ENCODE measurements around the gene HOXC11.
A peak's percentile ranks its signal among the peaks of the same experiment; 100 is the strongest.

Gene HOXC11

DNA sequence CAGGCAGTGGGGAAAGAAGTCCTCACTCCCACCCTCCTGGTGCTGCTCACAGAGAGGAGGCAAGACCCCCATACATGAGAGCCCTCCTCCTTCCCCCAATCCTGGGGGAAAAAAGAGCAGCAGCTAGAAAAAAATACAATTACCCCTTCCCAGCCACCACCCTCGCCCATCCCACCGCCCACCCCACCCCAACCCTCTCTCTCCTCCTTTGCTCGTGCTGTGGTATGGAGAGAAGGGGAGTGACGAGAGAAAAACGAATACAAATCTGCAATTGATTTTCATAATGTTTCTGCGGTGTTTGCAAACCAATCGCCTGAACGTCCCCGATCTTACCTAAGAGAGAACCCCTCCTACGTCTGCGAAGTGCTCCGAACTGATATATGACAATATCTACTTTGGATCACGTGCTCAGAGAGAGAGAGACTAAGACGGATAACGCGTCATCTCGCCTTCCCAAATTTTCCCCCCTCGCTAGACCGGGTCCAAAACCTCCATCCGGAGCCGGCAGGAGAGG is at the start of gene HOXC11:
TSS of gene HOXC11 (plus strand) at position 405 of the 514 bp plus-strand sequence. CDS start 116 bp downstream, outside the sequence.
- DNase-seq = no peak

DNA sequence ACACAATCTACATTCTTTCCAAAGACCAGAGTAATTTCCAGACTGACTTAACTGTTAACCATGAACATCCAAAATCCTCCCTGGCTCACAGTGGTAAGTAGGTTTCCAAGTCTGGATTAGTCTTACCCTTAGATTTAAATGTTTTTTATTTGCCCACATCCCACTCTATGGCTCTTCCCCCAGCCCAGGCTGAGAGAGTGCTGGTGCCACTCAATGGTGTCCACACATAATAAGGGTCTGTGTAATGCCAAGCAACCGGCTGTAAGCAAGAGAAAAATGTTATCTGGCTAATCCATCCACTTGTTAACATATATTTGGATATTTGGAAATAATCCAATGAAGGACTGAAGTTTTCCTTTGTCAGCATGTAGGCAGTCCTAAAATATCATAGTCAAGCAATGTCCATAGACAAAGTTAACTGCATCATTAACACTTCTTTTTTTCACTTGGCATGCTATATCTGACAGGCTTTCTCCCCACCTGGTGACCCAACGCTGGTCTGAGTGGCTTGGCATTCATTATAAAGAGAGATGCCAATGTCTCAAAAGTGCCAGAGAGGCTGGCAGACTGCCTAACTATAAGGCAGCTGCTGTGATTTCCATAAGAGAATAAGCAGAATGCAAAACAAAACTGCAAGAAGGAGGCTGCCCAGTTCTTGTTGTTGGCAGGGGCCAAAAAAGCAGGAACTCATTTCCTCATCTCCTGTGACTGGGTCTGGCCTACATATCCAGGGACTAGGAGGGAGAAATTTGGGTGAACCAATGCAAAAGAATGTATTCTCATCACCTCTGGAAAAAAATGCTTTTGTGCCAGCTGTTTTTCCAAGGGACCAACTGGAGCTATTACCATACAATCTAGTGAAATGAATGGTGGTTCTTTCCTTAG is 48.2 kb upstream of the HOXC11 start:
- DNase-seq = no peak

DNA sequence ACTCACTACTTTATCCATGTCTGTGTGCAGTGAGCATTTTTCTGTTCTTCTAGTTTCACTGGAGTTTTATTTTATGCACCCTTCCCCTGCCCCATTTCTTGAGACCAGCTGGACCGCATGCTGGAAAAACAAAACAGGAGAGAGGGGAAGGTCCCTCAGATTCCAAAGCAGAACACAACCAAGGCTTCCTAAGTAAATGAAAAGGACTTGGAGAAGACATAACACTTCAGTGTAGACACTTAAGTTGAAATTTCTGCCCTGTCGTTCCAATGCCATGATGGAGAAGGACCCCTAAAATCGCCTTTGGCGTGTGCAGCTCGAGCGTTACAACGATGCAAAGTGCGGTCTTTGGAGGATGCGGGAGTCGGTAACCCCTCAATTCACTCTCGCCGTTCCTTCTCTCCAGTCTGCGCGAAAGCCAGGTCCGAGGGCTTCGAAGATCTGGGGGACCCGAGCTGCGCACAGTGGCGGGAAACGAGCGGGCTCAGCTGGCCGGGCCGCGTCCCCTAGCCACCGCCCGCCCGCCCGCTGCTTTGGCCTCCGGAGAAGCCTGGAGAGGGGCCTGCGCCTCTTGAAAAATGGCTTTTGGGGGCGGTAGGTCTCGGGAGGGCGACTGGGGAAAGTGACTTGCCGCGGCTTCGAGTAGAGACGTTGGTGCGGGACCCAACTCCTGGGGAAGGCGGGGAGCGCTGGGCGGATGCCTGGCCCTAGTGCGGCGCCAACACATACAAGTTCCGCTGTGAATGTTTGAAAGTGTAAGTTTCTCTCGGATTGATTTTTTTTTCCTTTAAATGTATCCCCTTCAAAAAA is 45.5 kb upstream of the HOXC11 start:
- DNase-seq = no peak

DNA sequence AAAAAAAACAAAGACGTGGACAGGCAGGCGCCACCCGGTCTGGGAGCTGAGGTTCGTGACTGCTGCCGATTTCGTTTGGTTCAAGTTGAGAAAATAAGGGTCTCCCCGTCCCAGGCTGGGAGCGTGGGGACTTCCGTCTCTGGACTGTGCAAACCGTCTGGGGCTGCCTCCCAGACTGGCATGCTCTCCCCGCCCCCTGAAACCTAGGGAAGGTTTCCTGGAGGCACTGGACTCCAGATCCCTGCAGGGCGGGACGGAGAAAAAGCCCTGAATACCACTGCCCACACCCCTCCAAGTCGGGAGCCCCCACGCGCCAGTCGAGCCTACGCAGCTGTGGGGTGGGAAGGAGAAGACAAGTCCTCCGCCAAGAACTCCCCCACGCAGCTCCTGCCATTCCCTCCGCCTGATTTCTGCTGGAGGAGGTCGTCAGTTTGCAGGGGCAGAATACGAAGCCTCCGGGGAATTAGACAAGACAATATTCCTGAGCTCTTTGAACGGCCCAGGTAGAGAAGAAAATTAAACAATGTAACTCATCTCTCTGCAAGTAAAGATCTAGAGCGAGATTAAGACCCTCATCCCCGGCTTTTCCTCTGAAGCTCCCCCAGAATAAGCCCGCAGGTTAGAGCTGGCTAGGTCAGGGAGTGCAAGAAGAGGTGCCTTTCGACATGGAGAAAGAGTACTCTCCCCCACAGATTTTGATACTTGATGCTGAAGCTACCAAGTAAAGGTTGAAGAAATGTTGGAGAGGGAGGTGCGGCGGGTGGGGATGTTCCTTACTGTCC is 44.7 kb upstream of the HOXC11 start:
- no peak for DNase-seq

DNA sequence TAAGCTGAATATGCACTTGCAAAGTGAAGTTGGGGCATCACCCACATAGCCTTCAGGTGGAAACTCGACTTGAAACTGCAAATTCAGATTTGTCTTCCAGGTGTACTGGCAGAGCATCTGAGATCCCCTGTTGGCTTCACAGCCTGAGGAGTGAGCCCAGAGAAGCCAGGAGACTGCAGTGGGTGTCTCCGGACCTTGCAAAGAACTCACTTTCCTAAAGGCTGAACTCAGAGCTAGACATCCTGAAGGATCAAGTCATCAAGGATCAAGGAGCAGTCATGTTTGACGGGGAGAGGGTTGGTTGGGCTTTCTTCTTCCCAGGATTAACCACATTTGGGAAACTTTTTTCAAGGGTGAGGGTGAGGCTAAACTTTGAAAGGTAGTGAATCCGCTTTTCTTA is 43.4 kb upstream of the HOXC11 start:
- DNase-seq = no peak

DNA sequence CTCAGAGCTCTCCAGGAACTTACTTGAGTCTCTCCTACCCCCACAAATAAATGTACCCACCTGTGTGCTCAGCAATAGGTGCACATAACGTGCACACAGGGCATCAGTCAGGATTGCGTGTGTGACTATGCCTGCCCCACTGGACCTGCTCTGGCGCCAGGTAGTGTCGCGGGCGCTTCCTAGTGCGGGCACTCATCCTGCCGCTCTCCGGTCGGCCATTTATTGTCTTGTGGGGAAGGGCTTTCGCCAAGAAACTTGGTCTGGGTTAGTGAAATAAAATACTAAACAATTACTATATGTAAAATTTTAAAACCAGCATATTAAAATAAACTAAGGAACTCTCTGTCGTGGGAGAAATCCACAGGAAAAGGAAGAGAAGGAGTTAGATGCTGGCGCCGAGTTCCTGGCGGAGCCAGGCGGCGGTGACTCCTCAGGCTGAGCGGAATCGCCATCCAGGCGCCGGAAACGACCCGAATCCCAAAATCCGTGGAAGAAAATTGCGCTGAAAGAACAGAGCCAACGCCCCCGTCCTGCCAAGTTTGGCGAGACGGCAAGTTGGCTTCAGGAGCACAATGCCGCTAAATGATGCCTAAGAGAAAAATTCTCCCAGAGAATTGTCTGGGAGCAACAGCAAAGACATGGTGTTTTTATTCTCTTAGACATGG is 42.2 kb upstream of the HOXC11 start:
- no peak for DNase-seq

DNA sequence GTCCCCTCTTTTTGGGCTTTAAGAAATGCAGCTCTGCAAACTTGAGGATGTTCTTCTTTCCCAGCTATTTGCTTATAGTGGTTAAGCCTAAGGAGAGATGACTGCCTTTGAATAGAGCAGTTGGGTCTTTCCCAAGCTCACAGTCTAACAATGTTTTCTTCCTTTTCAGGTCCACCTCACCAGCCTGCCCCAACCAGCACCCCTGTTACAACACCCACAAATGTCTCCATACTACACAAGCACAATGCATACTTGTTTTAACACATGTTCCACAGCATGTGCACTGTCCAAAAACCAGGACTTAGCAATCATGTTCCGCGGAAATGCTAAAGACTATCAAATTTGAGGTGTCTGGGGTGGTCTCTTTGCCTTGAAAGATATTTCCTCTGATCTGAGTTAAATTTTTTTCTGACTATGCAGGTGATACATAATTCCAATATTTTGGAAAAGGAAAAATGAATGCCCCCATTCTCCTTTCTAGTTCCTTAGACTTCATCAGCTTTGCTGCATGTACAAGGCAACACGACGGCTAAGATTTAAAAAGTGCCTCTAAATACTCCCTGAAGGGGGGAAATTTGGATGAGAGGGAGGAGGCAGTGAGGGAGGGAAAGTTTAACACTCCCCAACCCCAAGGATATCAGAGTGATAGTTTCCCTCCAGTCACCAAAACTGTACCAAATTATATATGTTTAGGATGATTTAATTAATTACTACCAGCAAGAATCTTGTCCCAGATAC is 40.9 kb upstream of the HOXC11 start:
- no peak for DNase-seq

DNA sequence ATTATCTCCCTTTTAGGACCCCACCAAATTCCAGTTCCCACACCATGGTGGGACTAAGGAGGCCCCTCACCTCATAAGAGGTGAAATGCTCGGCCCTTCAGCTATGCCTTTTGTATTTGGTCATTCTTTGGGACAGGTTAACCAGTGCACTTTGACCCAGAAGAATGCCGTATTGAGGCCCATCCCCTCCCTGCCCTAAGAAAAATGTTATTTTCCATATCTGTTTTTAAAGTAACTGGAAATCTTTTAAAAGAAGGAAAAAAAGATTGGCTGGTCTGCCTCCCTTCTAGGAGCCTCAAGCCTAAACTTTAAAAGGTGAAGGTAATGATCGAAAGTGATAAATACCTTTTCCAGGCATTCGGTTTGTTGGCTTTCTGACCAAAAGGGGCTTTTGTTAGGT is 40.0 kb upstream of the HOXC11 start:
- DNase-seq = no peak

DNA sequence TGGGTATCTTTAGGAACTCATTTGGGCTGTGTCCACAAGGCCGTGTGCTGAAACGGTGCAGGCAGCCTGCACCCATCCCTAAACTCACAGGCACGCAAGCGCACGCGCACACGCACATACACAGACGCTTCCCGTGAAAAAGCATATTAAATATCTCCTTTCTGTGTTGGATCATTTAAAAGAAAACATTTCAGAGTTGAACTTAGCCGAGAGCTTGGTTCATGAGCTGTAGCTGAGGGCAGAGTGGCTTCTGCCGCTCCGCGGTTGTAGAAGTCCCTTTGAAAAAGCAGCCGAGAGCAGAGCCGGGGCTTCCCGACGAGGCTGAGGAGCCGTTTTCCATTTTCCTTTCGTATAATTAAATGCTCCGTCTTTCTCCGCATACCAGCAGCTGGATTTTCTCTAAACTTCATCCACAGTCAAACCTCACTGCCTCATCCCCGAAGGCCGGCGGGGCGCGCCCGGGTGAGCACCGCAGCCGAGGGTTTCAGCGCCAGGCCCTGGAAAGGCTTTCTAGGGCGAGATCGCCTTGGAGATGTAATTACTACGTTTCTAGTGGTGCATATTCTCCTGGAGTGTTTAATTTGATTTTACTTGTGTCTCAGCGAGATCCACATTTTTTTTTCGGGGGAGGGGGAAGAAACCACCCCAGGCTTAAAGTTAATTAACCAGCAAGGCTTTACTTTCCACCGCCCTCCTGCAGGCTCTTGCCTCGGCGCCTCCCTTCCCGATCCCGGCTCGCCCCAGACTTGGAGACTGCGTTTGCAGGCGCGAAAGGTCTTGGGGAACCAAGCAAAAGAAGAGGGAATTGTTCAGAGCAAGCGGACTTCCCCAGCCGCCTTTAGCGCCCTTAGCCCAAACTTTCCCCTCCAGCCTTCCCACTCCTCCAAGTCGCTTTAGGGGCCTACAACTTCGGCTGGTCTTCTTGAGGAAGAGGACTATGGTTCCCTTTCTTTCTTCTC is 37.3 kb upstream of the HOXC11 start:
- DNase-seq = no peak

DNA sequence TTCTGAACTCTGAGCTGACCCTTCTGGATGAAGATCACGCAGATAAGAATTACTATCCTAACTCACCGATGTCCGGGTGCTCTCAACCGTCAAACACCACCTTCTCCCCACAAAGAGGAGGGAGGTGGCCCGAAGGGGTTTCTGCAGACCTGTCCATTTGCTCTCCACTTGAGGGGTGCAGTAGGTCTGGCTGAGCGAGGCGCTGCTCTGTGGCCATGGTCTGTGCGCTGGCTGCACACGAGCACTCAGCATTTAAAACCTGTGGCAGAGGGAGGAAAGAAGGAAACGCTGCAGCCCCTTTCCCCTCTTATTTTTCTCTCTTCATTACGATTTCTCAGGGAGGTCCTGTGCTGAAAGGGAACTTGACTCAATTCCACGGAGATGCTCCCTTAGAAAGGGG is 35.8 kb upstream of the HOXC11 start:
- no peak for DNase-seq

DNA sequence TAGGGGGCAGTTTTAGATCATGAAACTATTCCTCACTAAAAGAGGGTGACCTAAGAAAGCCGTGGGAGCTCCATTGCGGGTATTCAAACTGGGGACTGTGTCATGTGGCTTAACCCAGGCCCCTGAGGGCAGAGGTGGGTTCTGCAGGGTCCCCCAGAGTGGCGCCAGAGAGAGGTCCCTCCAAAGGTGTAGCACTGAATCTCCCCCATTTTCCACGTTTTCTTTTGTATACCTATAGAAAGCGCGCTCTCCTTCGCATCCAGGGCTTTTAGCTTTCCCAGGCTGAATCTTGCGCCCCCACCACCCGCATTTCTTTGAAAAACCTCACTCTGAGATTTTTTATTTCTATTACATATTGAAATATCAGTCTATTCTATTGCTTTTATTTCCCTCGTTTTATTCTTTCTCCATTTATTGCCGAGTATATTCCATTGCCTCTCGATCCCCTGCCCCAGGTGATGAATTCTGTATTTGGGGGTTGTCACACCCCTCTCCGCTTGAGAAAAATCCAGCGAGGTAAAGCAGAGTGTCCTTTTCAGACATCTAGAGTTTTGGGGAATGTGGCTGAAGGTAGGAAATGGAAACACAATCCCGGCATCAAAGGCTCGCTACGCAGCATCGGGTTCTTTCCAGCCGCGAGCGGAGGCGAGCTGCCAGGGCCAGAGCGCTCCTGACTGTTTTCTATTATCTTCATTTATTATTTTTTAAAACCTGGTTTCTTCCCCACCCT is 35.2 kb upstream of the HOXC11 start:
- no peak for DNase-seq

DNA sequence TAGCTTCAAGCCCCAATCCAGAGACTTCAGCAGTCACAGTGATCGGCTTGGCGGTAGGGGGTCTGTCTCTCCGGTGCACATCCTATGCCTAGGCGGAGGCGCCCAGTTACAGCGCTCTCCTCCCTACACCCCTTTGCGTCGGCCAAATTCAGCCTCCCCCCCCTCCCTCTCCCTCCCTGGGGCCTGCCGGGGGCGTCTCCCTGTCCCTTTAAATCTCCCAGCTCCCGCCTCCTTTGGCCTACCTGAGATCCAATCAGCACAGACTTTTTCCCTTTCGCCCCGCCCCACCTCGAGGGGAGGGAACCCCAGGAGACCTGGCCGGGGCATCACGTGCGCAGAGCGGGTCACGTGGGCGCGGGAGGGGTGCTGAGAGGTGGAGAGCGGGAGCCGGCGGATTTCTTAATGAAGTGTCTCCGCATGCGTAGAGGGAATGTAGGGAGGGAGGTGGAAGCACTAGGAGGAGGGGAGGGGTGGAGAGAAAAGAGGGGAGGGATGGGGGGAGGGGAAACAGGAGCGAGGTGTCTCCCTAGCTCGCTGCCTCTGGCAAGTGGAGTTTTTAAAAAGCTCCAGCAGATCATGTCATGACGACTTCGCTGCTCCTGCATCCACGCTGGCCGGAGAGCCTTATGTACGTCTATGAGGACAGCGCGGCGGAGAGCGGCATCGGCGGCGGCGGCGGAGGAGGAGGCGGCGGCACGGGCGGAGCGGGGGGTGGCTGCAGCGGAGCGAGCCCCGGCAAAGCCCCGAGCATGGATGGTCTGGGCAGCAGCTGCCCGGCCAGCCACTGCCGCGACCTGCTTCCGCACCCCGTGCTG is 34.4 kb upstream of the HOXC11 start, which contains the start of gene HOXC13:
TSS of gene HOXC13 (plus strand) at position 506 of the 815 bp plus-strand sequence. CDS start at position 582, 76 bp downstream.
- peak; percentile 35 for DNase-seq

DNA sequence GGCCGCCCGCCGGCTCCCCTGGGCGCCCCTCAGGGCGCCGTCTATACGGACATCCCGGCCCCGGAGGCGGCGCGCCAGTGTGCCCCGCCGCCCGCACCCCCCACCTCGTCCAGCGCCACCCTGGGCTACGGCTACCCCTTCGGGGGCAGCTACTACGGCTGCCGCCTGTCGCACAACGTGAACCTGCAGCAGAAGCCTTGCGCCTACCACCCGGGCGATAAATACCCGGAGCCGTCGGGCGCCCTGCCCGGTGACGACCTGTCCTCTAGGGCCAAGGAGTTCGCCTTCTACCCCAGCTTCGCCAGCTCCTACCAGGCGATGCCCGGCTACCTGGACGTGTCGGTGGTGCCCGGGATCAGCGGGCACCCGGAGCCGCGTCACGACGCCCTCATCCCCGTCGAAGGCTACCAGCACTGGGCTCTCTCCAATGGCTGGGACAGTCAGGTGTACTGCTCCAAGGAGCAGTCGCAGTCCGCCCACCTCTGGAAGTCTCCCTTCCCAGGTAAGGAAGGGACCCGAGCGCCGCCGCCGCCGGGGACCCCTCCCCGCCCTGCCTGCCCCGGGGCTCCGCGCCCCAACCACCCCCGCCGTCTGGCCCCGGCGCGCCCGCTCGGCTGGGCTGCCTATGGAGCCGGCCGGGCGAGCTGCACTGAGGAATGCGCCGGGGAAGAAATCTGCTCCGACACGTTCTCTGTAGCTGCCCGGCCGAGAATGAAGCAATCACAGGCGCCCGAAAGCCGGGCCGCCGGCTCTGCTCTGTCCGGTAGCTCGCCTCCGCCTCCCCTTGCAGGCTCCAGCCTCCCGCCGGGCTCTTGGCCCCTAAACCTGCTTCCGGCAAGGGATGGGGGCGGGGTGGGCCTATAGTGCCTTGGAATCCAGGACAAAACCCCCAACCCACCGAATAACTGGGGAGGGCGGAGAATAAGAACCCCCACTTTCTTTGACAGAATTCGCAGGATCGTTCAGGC is 33.5 kb upstream of the HOXC11 start:
- no peak for DNase-seq

DNA sequence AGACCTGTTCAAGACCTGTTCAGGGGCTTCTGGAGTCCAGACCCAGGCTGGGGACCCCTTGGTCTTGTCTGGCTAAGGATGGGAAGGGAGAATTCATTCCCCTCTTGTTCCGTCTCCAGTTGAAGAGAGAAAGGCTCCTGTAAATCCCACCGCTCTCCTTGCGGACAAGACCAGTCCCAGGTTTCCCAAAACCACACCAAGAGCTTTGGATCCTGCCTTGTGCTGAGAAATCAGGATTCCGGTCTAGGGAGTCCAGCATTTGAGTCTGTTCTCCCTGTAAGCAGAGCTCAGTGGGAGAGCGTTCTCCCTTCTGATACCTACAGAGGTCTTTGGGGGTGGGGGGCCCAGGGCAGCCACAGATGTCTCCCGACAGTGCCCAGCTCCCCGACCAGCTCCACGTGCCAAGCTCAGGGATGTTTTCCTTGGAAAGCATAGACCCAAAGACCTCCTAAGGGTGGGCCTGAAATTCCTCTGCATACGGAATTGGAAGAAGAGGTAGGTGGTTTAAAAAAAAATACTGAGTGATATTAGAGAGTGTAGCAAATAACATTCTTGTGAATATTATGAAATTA is 32.4 kb upstream of the HOXC11 start:
- no peak for DNase-seq

DNA sequence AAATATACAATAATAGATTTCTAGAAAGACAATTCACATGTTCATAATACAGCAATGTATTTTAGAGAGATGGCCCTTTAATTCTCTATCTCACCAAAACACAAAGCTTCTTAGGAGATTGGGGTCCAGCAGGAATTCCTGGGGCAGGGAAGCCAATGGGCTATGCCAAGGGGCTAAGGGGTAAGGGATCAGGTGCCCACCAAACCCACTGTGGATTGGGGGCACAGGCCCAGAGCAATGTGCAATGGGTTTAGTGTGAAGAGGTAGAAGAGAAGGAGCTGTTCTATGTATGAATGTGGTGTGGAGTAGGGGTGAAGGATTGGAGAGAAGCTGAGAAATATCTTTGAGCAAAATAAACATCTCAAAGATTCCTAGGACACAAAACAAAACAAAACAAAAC is 31.7 kb upstream of the HOXC11 start:
- no peak for DNase-seq

DNA sequence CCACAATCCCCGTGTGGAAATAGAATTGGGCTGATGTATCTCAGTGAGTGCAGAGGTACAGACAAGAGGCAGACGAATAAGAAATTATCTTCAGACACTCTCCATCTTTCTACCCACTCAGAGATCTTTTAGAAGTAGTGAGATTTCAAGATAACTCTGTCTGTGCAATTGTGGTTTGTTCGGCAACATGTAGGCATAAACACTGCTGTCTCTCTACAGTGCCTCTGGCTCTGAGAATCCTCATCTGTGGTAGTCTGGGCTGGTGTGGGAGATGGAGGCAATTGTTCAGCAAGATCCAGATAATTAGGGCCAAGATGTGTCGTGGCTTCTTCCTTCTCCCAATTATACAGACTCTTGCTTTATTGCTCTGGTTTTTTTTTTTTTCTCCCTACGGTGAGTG is 31.2 kb upstream of the HOXC11 start:
- DNase-seq = no peak

DNA sequence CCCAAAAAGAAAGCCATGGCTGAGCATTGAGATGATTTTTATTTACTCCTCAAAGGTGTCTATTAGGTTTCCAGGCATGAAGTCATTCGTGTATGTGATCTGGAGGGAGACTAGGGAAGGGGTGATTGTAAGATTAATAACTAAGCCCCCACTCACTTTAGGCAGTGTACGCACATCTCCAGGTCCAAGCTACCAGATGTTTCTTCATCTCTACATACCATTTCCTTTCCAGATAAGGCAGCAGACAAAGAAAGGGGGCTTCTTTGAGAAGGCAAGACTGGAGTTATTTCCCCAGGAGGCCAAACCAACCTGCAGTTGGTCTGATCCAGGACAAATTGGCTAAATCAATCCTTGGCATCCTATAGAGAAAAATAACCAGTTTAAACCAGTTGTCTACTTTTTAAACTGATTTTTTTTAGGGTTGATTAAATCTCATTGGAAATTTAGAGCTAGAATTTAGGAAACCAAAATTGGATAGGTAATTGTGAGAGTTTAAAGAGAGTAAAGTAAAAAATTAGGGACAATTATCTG is 30.4 kb upstream of the HOXC11 start:
- no peak for DNase-seq

Measured in CD4-positive, alpha-beta T cell treated with Interleukin-17A for 4 hours (primary cell).